Stimulated activated naive CD8-positive, alpha-beta T cell treated with anti-CD3 and anti-CD28 coated beads, Interleukin-15, Interleukin-2, amounts not matched to agents 100 U/mL and 50 U/mL, for 24 hours (primary cell): ENCODE measurements around the gene ENOX2.

Source experiments
- ATAC-seq: fragments of 150-1000 bp; cut with Tn5 transposase; one replicate; pipeline ENCODE4 v1.10.0; 2021
- DNase-seq: peaks from one replicate; pipeline ENCODE4 v3.0.0; 2021

The ENOX2 gene

DNA sequence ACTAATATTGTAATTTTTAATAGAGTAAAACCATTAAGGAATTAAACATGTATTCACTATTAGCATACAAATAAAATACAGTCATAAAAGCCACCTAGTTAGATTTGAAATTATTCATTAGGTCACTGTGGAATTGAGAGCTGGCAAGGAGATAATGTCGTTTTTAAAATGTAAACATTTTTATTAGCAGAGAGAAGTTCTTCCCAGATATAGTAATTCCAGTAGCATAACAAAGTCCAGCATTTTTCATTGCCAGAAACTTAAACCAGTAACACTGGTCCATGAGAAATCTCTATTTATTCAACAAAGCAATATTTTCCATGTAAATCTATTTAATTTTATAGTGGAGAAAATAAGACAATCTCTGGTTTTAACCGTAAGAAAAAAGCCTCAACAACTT lies 17.5 kb downstream of the ENOX2 start:
- no peak for ATAC-seq
- no peak for DNase-seq

DNA sequence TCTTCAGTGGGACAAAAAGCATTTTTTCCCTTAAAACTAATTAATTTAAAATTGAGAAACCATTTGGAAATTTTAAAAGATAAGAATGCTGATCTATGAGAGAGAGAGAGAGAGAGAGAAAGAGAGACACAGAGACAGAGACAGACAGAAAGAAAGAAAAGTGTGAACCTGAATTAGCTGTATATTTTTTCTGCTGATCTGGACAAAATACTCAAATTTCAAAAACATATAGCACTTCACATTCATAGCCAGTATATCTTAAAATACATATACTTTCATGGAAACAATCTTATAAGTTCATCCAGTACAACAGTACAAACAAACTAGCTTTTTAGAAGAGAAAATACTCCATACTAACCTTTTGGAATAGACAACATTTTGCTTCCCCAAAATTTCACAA lies 18.4 kb downstream of the ENOX2 start:
- DNase-seq (no peak), ATAC-seq (no peak)

DNA sequence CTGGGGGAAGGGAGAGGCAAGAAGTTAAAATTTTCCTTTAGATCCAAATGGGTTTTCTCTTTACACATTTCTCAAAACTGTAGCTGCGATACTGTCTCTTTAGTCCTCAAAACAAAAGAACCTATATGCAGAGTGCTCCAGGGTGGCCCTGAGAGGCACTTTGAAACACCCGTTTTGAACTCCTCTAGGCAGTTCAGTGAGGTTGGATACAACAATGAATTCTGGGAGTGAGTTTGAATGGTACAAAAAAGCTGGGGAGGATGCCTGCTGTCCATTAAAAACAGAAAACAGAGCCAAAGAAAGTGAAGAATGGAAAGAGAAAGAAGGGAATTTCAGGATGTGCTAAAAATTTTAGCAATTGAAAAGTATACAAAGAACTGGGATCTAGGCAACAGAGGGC lies 23.1 kb downstream of the ENOX2 start:
- ATAC-seq = no peak
- no peak for DNase-seq

DNA sequence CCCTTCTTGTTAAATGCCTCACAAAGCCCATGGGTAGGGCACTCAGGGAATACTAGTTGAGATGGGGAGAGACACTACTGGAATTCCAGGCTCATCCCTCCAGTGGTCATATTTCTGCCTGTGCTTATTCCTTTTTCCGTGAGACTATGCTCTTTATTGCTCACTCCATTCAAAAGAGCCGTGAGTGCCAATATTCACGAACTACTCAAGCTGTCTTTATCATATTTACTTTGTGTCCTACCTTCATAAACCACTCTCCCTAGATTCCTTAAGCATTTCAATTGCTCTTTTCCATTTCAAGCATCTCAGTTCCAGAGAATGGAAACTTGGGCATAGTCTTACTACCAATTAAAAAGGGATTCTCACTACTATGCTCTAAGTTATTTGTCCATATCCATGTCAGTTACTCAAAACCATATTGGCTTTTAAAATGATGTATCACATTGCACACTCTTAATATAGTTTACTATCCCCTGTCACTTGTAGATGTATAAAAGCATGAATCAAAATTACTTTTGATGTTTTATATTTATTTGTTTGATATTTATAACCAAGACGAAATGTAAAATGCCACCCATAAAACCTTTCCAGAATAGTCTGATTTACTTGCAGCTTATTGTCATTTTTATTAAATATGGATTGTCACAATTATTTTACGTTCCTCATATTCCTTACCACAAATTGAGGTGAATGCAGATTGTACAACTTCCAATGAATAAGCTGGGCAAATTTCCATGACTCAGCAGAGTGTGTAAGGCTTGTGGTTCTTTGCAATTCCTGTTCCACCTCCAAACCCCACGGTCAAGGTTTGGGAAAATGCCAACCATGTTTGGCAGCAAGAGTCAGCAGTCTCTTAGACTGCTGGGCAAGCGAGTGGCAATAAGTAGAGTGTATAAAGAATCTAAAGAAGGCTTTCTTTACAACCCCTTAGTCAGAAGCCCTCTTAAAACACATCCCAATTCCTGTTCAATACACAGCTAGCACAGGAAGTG lies 24.4 kb downstream of the ENOX2 start:
- DNase-seq = no peak
- ATAC-seq = no peak

DNA sequence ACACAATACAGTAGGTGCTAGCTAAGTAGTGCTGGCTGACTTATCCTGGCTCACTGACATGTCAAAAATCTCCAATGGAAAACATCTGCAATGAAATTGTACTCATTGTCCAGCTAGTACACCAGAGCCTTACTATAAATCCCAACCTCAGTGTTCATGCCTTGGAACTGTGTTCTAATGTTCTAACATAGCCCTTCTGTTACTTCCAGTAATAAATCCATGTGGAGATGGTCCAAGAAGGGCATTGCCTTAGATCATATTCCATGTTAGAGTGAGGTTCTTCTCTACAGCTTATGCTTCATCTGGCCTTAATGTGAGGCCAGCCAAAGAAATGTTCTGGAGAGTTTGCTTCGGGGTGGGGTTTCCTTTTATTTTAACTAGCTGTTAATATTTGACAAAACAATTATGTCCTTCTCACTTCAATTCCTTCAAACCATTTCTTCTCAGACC lies 25.1 kb downstream of the ENOX2 start:
- no peak for DNase-seq
- no peak for ATAC-seq

DNA sequence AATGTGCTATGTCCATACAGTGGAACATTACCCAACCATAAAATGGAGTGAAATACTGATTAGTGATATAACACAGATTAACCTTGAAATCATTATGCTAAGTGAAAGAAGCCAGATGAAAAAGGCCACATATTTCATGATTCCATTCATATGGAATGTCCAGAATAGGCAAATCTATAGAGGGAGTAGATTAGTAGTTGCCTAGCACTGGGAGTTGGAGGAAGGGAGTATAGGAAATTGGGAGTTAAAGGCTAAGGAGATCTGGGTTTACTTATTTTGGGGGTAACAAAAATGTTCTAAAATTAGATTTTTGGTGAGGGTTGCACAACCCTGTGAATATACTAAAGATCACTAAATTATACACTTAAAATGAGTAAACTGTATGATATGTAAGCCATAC lies 26.8 kb downstream of the ENOX2 start:
- ATAC-seq (no peak), DNase-seq (no peak)

DNA sequence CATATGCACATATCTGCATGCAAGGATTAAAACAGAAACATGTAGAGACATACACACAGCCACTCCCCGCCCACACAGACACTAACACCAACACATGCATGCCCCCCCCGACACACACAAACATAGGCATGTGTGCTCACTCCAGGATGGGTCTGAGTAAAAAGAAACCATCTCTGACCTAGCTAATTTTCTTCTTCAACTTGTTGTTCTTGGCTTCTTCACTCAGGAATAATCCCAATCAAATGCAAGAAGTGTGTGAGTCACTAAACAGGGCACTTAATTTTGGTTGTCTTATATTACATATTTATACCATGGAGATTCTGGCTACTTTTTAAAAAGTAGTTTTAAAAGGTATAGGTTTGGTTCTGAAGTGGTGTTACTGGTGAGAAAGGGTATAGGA lies 28.3 kb downstream of the ENOX2 start:
- no peak for DNase-seq
- ATAC-seq = no peak

DNA sequence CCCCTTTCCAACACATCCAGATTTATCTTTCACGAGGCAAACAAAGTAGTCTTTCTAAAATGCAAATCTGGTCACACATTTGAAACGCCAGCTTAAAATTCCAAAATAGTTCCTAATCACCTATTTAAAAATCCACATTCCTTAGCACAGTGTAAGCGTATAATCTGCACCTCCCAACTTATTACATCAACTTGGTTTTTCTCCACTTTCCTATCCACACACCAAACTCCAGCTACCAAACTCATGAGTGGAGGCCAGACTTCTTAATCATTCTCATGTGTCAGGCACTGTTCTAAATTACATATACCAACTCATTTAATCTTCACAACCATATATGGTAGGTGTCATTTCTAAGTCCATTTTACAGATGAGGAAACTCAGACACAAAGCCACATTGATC lies 33.8 kb downstream of the ENOX2 start:
- no peak for ATAC-seq

DNA sequence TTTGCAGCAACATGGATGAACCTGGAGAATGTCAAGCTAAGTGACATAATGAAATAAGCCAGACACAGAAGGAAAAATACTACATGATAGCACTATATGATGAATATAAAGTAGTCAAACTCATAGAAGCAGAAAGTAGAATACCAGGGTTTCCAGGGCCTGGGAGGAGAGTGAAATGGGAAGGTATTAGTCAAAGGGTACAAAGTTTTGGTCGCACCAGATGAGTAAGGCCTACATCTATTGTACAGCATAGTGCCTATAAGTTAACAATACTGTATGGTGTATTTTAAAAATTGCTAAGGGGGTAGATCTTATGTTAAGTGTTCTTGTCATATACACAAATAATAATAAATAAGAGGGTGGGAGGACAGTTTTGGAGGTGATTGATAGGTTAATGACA lies 41.5 kb downstream of the ENOX2 start:
- DNase-seq = no peak
- no peak for ATAC-seq

More for the DNA sequence above, 33.8 kb downstream of the ENOX2 start:
- no peak for DNase-seq

DNA sequence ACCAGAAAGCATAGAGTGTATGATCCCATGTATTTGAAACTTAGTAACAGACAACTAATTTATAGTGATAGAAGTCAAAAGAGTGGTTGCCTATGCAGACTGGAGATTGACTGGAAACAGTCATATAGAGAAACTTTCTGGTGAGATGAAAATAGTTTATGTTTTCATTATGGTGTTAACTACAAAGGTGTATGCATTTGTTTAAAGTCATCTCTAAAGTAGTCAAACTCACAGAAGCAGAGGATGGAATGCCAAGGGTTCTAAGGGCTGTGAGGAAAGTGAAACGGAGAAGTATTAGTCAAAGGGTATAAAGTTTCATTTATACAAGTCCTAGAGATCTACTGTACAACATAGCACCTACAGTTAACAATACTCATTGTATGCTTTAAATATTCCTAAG lies 45.8 kb downstream of the ENOX2 start:
- peak; percentile 87 for ATAC-seq
- DNase-seq = no peak

DNA sequence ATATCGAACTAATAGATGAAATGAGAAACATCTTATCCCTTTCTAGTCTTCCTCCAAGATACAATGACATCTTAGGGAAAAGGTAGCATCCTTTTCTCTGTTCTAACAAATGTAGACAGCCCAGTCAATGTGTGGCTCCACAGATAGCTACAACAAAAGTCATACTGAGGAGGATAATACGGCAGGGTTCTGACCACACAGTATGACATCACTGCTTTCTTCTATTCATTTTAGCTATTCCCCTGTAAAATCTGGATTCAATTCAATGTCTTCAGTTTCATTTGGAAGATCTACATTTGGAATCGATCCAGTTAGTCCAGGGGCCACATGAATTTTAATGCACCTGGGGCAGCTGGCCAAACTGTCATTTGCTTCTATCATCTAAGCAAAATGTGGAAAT lies 51.4 kb downstream of the ENOX2 start:
- DNase-seq = no peak

DNA sequence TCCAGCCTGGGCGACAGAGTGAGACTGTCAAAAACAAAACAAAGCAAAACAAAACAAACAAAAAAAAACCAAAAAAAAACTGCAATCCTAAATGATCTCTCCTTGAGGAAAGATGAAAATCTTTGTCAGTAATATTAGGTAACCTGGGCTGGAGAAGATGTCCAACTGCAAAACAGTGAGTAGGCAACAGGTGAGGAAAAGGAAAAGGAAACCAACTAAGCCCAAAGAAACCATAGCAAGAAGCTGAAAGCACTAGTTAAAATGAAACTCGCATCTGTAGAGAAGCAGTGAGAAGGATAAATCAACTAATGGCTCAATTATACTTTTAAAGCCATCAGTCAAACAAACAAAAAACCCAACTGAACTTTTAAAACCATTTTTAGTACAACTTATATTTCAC lies 54.2 kb downstream of the ENOX2 start:
- ATAC-seq = no peak
- no peak for DNase-seq

More for the DNA sequence above, 51.4 kb downstream of the ENOX2 start:
- no peak for ATAC-seq

DNA sequence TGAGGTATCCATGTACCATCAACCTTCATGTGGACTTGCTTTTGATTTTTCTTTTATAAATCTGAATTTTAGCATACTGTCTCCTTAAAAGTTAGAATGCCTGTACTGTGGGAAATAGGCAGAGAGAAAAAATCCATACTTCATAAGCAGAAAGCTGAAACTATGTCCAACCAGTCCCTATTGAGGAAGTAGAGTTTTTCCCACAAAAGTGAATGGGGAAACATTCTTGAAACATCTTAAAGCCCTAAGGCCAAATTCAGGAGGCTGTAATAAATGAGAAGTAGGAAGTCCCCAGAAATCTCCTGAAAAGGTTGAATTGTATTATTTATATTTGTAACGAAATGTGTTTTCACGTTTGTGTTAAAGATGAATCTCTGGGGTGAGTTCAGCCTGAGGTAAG lies 56.3 kb downstream of the ENOX2 start:
- ATAC-seq (no peak), DNase-seq (no peak)

DNA sequence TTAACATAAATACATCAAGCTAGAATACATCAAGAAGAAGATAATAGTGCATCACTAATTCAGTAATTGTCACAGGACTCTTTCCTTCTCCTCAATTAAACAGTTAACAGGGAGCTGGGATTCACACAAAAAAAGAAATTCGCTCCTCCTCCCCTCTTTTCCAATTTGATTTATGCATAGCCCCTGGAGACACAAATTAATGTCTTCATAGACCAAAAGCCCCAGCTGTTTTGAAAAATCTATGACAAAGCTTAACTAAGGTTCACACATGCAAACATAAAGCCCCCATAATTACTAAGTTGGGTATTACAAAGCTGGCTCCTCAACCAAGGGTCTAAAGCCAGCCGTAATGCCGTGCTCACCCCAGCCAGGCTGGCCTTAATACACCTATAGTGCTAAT lies 61.2 kb downstream of the ENOX2 start:
- DNase-seq = no peak
- ATAC-seq = no peak

DNA sequence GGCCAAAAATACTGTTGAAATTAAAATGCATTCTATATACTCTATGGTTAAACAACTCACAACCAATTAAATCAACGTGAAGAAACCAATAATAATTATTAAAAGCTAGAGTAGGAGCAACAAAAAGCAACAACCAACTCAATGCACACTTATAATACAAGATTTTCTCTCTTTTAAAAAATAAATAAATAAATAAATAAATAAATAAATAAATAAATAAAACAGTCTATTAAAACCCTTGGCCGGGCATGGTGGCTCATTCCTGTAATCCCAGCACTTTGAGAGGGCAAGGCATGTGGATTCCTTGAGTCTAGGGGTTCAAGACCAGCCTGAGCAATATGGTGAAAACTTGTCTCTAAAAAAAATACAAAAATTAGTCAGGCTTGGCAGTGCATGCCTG lies 62.7 kb downstream of the ENOX2 start:
- ATAC-seq (no peak), DNase-seq (no peak)

DNA sequence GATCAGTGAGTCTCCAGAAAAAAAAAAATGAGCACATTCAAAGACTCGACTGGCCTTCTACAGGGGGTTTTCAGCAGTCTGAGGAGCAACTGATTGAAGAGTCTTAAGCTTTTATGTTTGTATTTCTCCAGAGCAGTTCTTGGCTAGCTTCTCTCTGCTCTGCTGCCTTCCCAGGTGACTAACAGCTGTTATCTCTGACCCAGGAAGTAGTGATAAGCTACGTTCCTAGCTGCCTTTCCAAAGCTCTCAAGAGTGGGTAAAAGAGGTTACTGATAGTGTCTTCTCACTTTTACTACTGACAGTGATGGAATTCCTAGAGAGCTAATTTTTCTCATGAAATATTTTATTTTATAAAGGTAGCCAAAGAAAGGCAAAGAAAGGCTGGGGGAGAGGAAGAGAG lies 66.6 kb downstream of the ENOX2 start:
- ATAC-seq (no peak), DNase-seq (no peak)

DNA sequence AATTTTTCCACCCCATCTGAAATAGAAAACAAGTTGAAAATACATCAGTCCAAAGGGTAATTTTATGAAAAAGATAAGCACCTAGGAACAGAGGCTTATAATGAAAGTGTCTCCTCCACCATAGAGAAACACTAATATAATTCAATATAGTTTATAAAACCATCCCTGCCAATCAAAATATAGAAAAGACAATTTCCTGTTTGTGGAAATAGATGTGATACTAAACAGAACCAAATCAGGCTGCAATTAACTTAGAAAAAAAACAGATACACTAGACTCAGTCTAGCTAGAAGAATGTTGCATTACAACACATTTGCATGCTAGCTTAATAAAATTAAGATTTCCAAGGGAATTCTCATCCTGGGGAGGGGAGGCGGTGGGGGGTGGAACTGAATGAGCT lies 68.2 kb downstream of the ENOX2 start:
- no peak for ATAC-seq
- no peak for DNase-seq

DNA sequence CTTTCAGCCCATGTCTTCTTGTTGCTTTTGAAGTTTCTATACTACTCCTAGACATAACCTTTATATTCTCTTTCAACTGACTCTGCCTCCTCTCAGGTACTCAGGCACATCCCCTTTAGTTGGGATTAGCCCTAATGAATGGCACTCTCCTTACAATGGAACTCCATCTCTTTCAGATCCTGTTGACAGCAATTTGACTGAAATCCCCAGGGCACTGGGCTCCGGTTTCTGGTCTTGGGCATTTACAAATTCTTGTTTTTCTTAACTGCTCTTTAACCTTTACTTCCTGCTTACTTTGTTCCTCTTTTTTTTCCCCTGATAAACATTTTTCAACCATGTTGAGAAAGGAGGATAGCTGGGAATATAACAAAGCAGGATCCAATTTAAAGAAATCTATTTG lies 68.9 kb downstream of the ENOX2 start:
- ATAC-seq (no peak), DNase-seq (no peak)

DNA sequence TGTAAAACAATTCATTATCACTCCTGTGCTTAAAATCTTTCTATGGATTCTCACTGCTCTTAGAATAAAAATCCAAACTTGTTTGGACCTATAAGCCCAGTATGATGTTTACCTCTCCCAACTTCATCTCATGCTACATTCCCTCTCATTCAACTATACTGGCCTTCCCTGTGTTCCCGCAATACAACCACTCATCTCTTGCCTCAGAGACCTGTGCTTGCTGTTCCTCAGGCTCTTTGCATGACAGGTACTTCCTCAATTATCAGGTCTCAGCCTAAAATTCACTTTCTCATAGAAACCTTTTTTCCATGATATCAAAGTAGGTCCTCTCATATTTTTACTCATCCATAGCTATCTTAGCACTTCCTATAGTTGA lies 71.7 kb downstream of the ENOX2 start:
- no peak for ATAC-seq
- DNase-seq = no peak

DNA sequence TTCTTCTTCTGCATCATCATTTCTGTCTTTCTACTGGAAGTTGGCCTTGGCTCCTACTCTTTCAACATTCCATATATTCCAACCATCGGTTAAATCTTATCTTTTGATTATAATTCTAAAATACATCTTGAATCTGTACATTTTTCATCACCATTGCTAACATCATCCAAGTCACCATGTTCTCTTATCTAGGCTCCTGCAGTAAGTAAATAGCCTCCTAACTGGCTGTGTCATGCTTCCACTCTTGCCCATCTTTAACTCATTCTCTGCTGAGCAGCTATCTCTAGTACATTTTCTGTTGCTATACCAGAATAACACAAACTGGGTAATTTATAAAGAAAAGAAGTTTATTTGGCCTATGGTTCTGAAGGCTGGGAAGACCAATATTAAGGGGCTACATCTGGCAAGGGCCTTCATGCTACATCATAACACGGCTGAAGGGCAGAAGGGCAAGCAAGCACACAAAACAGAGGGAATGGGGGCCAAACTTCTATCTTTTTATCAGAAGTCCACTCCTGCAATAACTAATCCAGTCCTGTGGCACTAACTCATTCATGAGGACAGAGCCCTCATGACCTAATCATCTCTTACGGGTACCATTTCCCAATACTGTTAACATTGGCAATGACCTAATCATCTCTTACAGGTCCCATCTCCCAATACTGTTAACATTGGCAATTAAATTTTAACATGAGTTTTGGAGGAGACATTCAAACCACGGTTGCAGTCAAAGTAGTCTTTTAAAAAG lies 72.2 kb downstream of the ENOX2 start:
- DNase-seq = no peak
- no peak for ATAC-seq

DNA sequence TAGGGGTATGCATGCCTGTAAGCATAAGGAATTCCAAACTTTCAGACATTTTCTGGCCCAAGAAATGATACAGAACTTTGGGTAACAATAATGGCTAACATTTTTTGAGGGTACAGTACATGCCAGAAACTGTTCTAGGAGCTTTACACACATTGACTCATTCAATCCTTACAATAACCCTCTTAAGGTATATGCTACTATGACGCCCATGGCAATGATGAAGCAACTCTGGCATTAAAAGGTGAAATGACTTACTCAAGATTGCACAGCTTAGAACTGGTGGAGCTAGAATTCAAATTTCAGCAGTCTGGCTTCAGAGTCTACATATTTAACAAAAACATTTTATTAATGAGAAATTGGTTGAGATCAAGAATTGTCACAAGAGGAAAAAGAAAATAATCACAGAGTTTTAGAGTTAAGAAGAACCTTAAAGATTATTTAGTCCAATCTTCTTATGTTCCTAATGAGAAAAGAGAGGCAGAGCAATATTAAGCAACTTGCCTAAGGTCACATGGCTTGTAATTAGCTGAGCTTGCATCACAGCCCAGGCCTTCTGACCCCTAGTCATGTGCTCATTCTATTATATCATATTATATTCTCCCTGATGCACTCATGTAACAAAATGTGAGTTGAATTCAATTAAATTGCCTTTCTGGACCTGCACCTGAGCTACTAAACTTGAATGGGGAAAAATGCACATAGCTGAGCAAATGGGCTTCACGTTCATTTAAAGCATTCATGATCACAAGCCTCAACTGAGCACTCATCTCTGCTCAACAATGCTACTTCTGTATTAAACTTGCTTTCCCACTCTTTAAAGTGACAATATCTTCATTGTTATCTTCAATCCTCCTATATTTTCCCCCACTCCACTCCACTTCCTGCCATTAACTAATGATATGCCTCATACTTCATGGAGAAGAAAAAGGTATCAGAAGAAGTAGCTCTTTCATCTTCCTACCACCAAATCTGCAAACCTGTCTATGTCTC lies 73.2 kb downstream of the ENOX2 start:
- DNase-seq = no peak
- no peak for ATAC-seq

DNA sequence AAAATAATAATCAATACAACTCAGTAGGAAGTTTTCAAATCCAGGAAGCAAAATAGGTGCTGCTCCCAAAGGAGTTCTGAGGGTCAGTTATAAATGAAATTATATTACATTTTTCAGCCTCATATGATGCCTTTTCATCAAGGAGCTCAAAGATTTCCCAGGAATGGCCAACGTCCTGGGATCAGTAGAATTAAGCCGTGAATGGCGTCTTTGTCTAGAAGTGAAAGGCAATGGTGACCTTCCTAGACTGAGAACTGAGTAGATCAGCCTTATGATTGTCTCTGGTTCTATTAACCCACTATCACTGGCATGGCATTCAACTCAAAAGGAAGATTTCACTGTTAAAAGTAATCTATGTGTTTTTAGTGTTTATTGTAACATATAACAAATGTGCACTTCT lies 74.4 kb downstream of the ENOX2 start:
- ATAC-seq = no peak
- no peak for DNase-seq
